Activated naive CD8-positive, alpha-beta T cell treated with anti-CD3 and anti-CD28 coated beads, Interleukin-2, amount 50 U/mL, for 24 hours (primary cell): ENCODE results near the gene B4GALT6.
A peak's percentile ranks its signal among the peaks of the same experiment; 100 is the strongest.
"Not testable (repeated sequence)": the region's sequence is repeated elsewhere in the genome, so short reads cannot be mapped to it uniquely, and the experiment has no call there.

Experiments used
- ATAC-seq: fragments of 150-1000 bp; cut with Tn5 transposase; one replicate; pipeline ENCODE4 v1.10.0; 2021
- DNase-seq: peaks from one replicate; pipeline ENCODE4 v3.0.0; 2021
- H3K27ac Mint-ChIP-seq: one replicate; pipeline ENCODE4 v1.8.0; 2021; ENCODE audit warnings: mild to moderate bottlenecking, mixed read lengths
- H3K27me3 Mint-ChIP-seq: one replicate; pipeline ENCODE4 v1.8.0; 2021; ENCODE audit warnings: mixed read lengths
- H3K36me3 Mint-ChIP-seq: one replicate; pipeline ENCODE4 v1.8.0; 2021; ENCODE audit warnings: low read depth, mixed read lengths
- H3K4me1 Mint-ChIP-seq: one replicate; pipeline ENCODE4 v1.8.0; 2021; ENCODE audit warnings: mixed read lengths
- H3K4me3 Mint-ChIP-seq: one replicate; pipeline ENCODE4 v1.8.0; 2021; ENCODE audit warnings: mild to moderate bottlenecking, moderate library complexity, mixed read lengths
- H3K9me3 Mint-ChIP-seq: one replicate; pipeline ENCODE4 v1.8.0; 2021; ENCODE audit warnings: mixed read lengths

B4GALT6 gene, protein sequence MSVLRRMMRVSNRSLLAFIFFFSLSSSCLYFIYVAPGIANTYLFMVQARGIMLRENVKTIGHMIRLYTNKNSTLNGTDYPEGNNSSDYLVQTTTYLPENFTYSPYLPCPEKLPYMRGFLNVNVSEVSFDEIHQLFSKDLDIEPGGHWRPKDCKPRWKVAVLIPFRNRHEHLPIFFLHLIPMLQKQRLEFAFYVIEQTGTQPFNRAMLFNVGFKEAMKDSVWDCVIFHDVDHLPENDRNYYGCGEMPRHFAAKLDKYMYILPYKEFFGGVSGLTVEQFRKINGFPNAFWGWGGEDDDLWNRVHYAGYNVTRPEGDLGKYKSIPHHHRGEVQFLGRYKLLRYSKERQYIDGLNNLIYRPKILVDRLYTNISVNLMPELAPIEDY

DNA sequence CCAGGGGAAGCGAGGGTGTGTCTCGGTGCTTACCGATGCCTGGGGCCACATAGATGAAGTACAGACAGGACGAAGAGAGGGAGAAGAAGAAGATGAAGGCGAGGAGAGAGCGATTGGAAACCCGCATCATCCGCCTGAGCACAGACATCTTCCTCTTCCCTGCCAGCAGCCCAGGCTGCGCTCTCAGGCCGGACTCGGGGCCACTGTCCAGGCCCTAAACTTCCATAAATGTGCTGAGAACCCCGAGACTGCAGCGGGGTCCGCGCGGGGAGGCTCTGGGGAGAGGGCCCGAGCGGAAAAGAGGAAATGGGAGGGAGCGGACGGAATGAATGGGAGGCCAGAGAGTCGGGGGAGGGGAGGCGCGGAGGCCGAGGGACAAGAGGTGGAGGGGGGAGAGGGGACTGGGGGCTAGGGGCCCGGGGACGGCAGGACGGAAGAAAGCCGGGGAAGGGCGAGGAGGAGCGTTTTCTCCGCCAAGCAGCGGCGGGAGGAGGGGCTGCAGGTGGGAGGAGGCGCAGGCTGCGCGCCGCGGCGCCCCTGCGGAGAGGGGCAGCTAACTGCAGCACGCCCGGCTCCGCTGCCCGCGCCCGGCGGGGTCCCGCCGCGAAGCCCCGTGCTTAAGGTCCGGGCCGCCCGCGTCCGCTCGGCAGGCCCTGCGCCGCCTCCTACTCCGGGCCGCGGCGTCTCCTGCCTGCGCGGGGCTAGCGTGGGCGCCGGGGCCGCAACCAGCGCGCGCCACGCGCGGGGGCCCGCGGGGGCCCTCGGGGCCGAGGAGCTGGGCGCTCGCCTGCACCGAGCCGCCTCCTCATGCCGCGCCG lies at the start of gene B4GALT6:
B4GALT6 (minus strand) TSS at position 303 of the 818 bp plus-strand sequence; CDS start at position 148, 155 bp downstream.
- Mint-ChIP-seq H3K4me3 (peak within 1 kb of the TSS; percentile 80), H3K4me1 (peaks cover 12% of the 10 kb centered on the region), H3K27ac (peak within 1 kb of the TSS; percentile 55), H3K36me3 (no peaks in the 10 kb centered on the region), H3K9me3 (no peaks in the 10 kb centered on the region), H3K27me3 (peaks cover 49% of the 10 kb centered on the region)
- peak; percentile 29 for ATAC-seq
- DNase-seq: peak; percentile 29

DNA sequence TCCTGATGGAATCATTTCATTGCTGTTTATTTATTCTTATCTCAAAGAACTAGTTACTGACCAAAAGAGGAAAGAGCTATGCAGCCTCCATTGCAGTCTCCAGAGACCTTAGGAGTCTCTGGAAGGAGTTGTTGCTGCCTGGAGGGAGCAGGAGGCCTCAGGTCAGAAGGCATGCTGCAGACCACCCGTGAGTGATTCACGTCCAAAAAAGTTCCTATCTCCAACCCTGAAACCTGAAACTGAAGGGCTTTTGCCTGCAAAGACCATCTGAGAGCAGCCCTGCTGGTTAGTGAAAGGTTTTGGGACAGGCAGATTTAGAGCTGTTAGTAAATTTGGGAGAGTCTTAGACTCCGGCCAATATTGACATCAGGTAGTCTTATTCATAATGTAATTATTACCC lies 47.2 kb upstream of the B4GALT6 start:
- Mint-ChIP-seq H3K27ac (no peak overlapping the region), H3K9me3 (no peaks in the 10 kb centered on the region), H3K4me1 (no peaks in the 10 kb centered on the region), H3K4me3 (no peak overlapping the region), H3K36me3 (no peaks in the 10 kb centered on the region), H3K27me3 (peaks cover 2% of the 10 kb centered on the region)
- DNase-seq (no peak), ATAC-seq (no peak)

- H3K36me3 Mint-ChIP-seq, H3K4me3 Mint-ChIP-seq, H3K9me3 Mint-ChIP-seq, DNase-seq, H3K27ac Mint-ChIP-seq, H3K4me1 Mint-ChIP-seq, ATAC-seq: not testable (repeated sequence)
- H3K27me3 Mint-ChIP-seq: peaks cover 11% of the 10 kb centered on the region
Measured at GRCh38 chr18:31729196-31729595, 44.8 kb upstream of the B4GALT6 start.

GRCh38 chr18:31723990-31724711 lies 39.8 kb upstream of the B4GALT6 start:
- H3K36me3 Mint-ChIP-seq: no peaks in the 10 kb centered on the region
- DNase-seq (peak; percentile 5), ATAC-seq (no peak)
- peaks cover 1% of the 10 kb centered on the region for H3K4me1 Mint-ChIP-seq
- peaks cover 7% of the 10 kb centered on the region for H3K9me3 Mint-ChIP-seq
- H3K27ac Mint-ChIP-seq: peak overlapping the region; percentile 26
- peak overlapping the region; percentile 64 for H3K4me3 Mint-ChIP-seq
- peaks cover 24% of the 10 kb centered on the region for H3K27me3 Mint-ChIP-seq

- Mint-ChIP-seq H3K27me3 (peaks cover 23% of the 10 kb centered on the region), H3K36me3 (no peaks in the 10 kb centered on the region), H3K4me3 (no peak overlapping the region), H3K9me3 (peaks cover 8% of the 10 kb centered on the region), H3K27ac (no peak overlapping the region), H3K4me1 (peaks cover 1% of the 10 kb centered on the region)
- ATAC-seq: no peak
- no peak for DNase-seq
Measured at GRCh38 chr18:31723639-31723989, 39.2 kb upstream of the B4GALT6 start.

DNA sequence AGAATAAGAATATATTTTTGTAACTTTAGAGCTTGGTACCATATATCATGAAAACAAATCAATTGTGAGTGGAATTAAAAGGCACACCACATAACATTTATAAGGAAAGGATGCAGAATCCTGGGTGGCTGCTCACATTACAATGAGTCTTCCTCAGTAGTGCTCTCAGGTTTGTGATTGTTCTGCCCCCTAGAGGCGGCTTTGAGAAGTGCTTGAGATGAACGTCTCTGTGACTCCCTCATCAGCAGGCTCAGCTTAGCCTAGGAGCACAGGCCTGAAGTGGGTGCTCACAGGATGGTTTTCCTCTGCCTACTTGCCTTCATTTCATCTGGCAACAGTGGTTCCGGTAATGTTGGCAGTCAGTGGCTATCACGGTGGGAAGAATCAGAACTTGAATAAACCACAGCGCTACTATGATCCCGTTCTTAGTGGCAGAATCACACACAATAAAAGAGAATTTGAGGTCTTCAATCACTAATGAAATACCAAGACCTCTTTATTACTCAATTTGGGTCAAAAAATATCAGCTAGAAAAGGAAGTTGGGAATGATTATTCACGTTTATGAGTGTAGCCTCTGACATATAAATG lies 38.1 kb upstream of the B4GALT6 start:
- Mint-ChIP-seq H3K4me3 (no peak overlapping the region), H3K9me3 (peaks cover 8% of the 10 kb centered on the region), H3K27ac (no peak overlapping the region), H3K27me3 (peaks cover 23% of the 10 kb centered on the region), H3K36me3 (no peaks in the 10 kb centered on the region), H3K4me1 (peaks cover 1% of the 10 kb centered on the region)
- DNase-seq: peak; percentile 78
- ATAC-seq: peak; percentile 86

DNA sequence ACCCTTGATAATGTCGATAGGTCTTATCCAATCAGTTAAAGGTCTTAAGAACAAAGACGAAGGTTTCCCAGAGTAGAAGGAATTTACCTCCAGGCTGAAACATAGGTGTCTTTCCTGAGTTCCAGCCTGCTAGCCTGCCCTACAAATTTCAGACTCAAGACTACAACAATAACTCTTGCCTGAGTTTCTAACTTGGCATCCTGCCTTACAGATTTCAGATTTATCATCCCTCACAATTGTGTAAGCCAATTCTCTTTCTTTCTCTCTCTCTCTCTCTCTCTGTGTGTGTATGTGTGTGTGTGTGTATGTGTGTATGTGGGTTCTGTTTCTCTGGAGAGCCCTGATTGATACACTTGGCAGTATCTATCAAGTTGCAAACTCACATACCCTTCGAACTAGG lies 37.2 kb upstream of the B4GALT6 start:
- Mint-ChIP-seq H3K9me3 (peaks cover 8% of the 10 kb centered on the region), H3K4me1 (peaks cover 1% of the 10 kb centered on the region), H3K27ac (no peak overlapping the region), H3K36me3 (no peaks in the 10 kb centered on the region), H3K4me3 (no peak overlapping the region), H3K27me3 (peaks cover 23% of the 10 kb centered on the region)
- DNase-seq: no peak
- ATAC-seq: no peak

GRCh38 chr18:31720867-31721266 lies 36.5 kb upstream of the B4GALT6 start:
- DNase-seq (no peak), ATAC-seq (no peak)
- peaks cover 8% of the 10 kb centered on the region for H3K9me3 Mint-ChIP-seq
- no peaks in the 10 kb centered on the region for H3K36me3 Mint-ChIP-seq
- no peak overlapping the region for H3K4me3 Mint-ChIP-seq
- H3K4me1 Mint-ChIP-seq: peaks cover 1% of the 10 kb centered on the region
- peaks cover 22% of the 10 kb centered on the region for H3K27me3 Mint-ChIP-seq
- H3K27ac Mint-ChIP-seq: no peak overlapping the region

GRCh38 chr18:31719363-31720006 lies 35.1 kb upstream of the B4GALT6 start:
- no peak for DNase-seq
- peaks cover 16% of the 10 kb centered on the region for H3K27me3 Mint-ChIP-seq
- H3K27ac Mint-ChIP-seq: no peak overlapping the region
- H3K9me3 Mint-ChIP-seq: peaks cover 8% of the 10 kb centered on the region
- no peaks in the 10 kb centered on the region for H3K36me3 Mint-ChIP-seq
- H3K4me3 Mint-ChIP-seq: no peak overlapping the region
- no peak for ATAC-seq
- H3K4me1 Mint-ChIP-seq: peaks cover 1% of the 10 kb centered on the region

DNA sequence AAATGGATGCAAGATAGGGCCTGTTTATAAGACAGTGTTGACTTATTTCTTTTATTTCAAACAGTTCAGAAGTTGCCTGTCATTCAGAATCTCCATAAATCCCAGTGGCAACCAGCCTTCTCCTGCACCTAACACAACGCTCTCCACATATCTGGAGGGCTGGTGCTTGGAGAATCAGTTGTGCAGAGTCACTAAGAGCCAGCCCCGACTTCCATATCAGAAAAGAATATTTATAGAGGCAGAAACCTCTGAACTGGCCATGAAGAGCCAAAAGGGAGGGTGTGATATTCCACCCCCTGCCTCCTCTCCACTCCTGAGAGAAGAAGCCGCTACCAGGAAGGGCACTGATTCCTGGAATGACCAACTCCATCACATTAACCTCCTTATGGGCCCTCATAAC lies 34.0 kb upstream of the B4GALT6 start:
- Mint-ChIP-seq H3K27ac (no peak overlapping the region), H3K4me3 (no peak overlapping the region), H3K27me3 (peaks cover 7% of the 10 kb centered on the region), H3K4me1 (no peaks in the 10 kb centered on the region), H3K36me3 (no peaks in the 10 kb centered on the region), H3K9me3 (peaks cover 8% of the 10 kb centered on the region)
- ATAC-seq (no peak), DNase-seq (no peak)

GRCh38 chr18:31716362-31716761 lies 32.0 kb upstream of the B4GALT6 start:
- no peak overlapping the region for H3K4me3 Mint-ChIP-seq
- no peak overlapping the region for H3K27ac Mint-ChIP-seq
- ATAC-seq (no peak), DNase-seq (no peak)
- no peaks in the 10 kb centered on the region for H3K27me3 Mint-ChIP-seq
- H3K9me3 Mint-ChIP-seq: peaks cover 8% of the 10 kb centered on the region
- no peaks in the 10 kb centered on the region for H3K4me1 Mint-ChIP-seq
- H3K36me3 Mint-ChIP-seq: no peaks in the 10 kb centered on the region

GRCh38 chr18:31711365-31712172 lies 27.2 kb upstream of the B4GALT6 start:
- DNase-seq (no peak), ATAC-seq (no peak)
- Mint-ChIP-seq H3K27ac (no peak overlapping the region), H3K4me3 (no peak overlapping the region), H3K27me3 (no peaks in the 10 kb centered on the region), H3K36me3 (no peaks in the 10 kb centered on the region), H3K4me1 (no peaks in the 10 kb centered on the region), H3K9me3 (no peaks in the 10 kb centered on the region)

DNA sequence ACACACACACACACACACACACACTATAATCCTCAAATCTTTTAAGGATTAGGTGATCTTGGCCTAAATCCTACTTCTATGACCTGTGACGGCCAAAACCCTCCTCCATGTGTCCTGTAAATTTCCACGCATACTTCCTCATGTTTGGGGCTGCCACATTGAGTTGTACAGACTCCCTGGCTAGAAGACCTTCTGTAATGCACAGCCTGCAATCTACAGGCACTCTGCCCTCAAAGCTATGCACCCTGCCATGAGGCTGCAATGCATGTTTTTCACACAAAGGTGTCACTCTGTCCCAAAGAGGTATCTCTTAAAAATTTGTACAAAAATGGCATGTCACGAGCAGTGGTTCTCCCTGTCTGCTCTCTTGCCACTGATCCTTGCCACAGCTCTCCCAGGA lies 26.4 kb upstream of the B4GALT6 start:
- ATAC-seq (no peak), DNase-seq (no peak)
- Mint-ChIP-seq H3K27me3 (no peaks in the 10 kb centered on the region), H3K4me3 (no peak overlapping the region), H3K36me3 (no peaks in the 10 kb centered on the region), H3K27ac (no peak overlapping the region), H3K9me3 (no peaks in the 10 kb centered on the region), H3K4me1 (no peaks in the 10 kb centered on the region)
